Body of pancreas (tissue), 4 donors: ENCODE measurements around the gene SLC23A2. TPM values are rescaled to one million over a fixed set of nuclear protein-coding genes. Genes with fewer than 3 reads are reported as not detected.
"Not testable (repeated sequence)": the region's sequence is repeated elsewhere in the genome, so short reads cannot be mapped to it uniquely, and the experiment has no call there.

Experiments used
- ATAC-seq: fragments of 150-250 bp; one replicate; pipeline ENCODE4 v1.9.1; 2016
- DNase-seq, 4 donors: peaks; one replicate each; pipeline ENCODE4 v3.0.0-alpha.2; 2019
- H3K27ac ChIP-seq, 4 donors: fragments of 200-600 bp; sonication (generic); 1 replicate in 3 of 4; 2 replicates in 1 of 4; pipeline versions ENCODE4 v1.5.1 to v1.6.1; 2016 to 2019; ENCODE audit warnings: mild to moderate bottlenecking in 1 of 4, mixed read lengths in 1 of 4, moderate library complexity in 1 of 4
- H3K27me3 ChIP-seq, 2 donors: fragments of 200-600 bp; sonication (generic); one replicate each; pipeline ENCODE4 v1.6.0; 2016; ENCODE audit warnings: mild to moderate bottlenecking in 1 of 2
- H3K36me3 ChIP-seq, 2 donors: fragments of 200-600 bp; sonication (generic); replicated peaks in 1 of 2; 2 replicates each; pipeline ENCODE4 v1.5.1; 2016; ENCODE audit warnings: low read depth in 2 of 2; ENCODE audit not compliant: insufficient read depth in 1 of 2
- H3K4me1 ChIP-seq: fragments of 200-600 bp; sonication (generic); one replicate; pipeline ENCODE4 v1.6.0; 2016
- H3K4me3 ChIP-seq, 2 donors: fragments of 200-600 bp; sonication (generic); 1 replicate in 1 of 2; 2 replicates in 1 of 2; pipeline ENCODE4 v1.5.1; 2016 to 2019
- H3K9me3 ChIP-seq, 3 donors: fragments of 200-600 bp; sonication (generic); 1 replicate in 2 of 3; 2 replicates in 1 of 3; pipeline ENCODE4 v1.5.1; 2016
- CTCF ChIP-seq, 7 experiments: fragments of 450-650 bp in 4 of 7; fragments of 200-600 bp in 3 of 7; sonication (generic) in 3 of 7; IDR thresholded peaks; one replicate each; pipeline ENCODE4 v1.5.1; 2016 to 2019; ENCODE audit warnings: antibody characterized with exemption in 7 of 7
- POLR2A ChIP-seq, 3 donors: fragments of 450-650 bp; IDR thresholded peaks; one replicate each; pipeline ENCODE4 v1.6.1; 2016; ENCODE audit warnings: antibody characterized with exemption in 3 of 3, mild to moderate bottlenecking in 2 of 3
- WGBS, 2 donors: methylation state at CpG; one replicate each; pipeline ENCODE4 v1.1.5; 2017; 5-methylcytosine and 5-hydroxymethylcytosine counted together
- intact Hi-C: fragments of 100-400 bp; cut with DNase I; formaldehyde crosslinking; loops from one replicate; pipeline ENCODE4 v1.15.1; 2023
- total RNA-seq, 2 donors: library from RNA; depleted of rRNA; stranded (reverse); fragments of >200 nt; gene quantifications; one replicate each; pipeline ENCODE4 v1.1.0, GENCODE V29; 2016

The SLC23A2 gene
- total RNA-seq, 2 donors from 2014 or later: 12.2 TPM

- no peak for ATAC-seq
- TF ChIP-seq POLR2A (IDR thresholded peaks at IDR 0.05) (no peak), CTCF (IDR thresholded peaks at IDR 0.05) (no peak)
- intact Hi-C loops: no loop called here
Observed at GRCh38 chr20:4924032-4924431, 77.3 kb downstream of the SLC23A2 start.

GRCh38 chr20:4922186-4922585 lies 79.1 kb downstream of the SLC23A2 start:
- WGBS, 2 donors: 90 to 96% methylated on average over 3 to 4 of the region's 4 CpGs
- Histone ChIP-seq H3K9me3 (no peaks in the 10 kb centered on the region), H3K27me3 (no peaks in the 10 kb centered on the region), H3K4me3 (no peak overlapping the region), H3K4me1 (peaks cover 20% of the 10 kb centered on the region), H3K36me3 (no peaks in the 10 kb centered on the region), H3K27ac (no peak overlapping the region)
- TF ChIP-seq CTCF (IDR thresholded peaks at IDR 0.05): no peak
- TF ChIP-seq POLR2A (IDR thresholded peaks at IDR 0.05): no peak
- intact Hi-C loops: no loop called here
- ATAC-seq: no peak
- DNase-seq: no peak

More at GRCh38 chr20:4924032-4924431, 77.3 kb downstream of the SLC23A2 start:
- H3K4me3 ChIP-seq: no peak overlapping the region
- WGBS, 2 donors: 91 to 95% methylated on average over 6 of the region's 6 CpGs
- no peaks in the 10 kb centered on the region for H3K27me3 ChIP-seq
- H3K4me1 ChIP-seq: peaks cover 6% of the 10 kb centered on the region
- DNase-seq: no peak
- no peaks in the 10 kb centered on the region for H3K36me3 ChIP-seq
- H3K27ac ChIP-seq: no peak overlapping the region
- no peaks in the 10 kb centered on the region for H3K9me3 ChIP-seq

DNA sequence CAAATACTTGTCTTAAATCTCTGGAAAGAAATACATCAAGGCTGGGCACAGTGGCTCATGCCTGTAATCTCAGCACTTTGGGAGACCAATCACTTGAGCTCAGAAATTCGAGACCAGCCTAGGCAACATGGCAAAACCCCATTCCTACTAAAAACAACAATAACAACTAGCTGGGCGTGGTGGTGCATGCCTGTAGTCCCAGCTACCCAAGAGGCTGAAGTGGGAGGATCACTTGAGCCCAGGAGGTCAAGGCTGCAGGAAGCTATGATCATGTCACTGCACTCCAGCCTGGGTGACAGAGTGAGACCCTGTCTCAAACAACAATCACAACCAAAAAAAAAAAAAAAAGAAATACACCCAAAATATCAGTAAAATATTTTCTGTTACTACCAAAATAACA lies 80.0 kb downstream of the SLC23A2 start:
- intact Hi-C loops, H3K27ac ChIP-seq, H3K9me3 ChIP-seq, H3K4me3 ChIP-seq, H3K27me3 ChIP-seq, DNase-seq, ATAC-seq, H3K36me3 ChIP-seq: not testable (repeated sequence)
- H3K4me1 ChIP-seq: peaks cover 25% of the 10 kb centered on the region
- WGBS, 2 donors: 92 to 93% methylated on average over 2 of the region's 2 CpGs

GRCh38 chr20:4920655-4921054 lies 80.7 kb downstream of the SLC23A2 start:
- no peak for TF ChIP-seq POLR2A (IDR thresholded peaks at IDR 0.05)
- TF ChIP-seq CTCF (IDR thresholded peaks at IDR 0.05): no peak
- DNase-seq: no peak

DNA sequence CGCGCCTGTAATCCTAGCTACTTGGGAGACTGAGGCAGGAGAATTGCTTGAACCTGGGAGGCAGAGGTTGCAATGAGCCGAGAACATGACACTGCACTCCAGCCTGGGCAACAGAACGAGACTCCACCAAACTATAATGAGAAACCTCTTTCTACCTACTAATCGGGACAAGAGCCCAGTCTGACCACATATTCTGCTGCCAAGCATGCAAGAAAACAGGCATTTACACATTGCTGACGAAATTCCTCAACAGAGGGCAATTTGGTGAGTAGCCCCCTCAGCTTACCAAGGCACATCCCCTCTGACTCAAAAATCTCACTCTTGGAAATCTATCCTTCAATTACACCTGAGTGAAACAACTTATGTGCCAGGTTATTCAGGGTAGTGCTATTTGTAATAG lies 81.2 kb downstream of the SLC23A2 start:
- H3K36me3 ChIP-seq: no peaks in the 10 kb centered on the region
- intact Hi-C loops: no loop called here
- no peaks in the 10 kb centered on the region for H3K9me3 ChIP-seq
- 94 to 100% methylated on average over 6 of the region's 6 CpGs for WGBS, 2 donors
- H3K4me3 ChIP-seq: no peak overlapping the region
- H3K27ac ChIP-seq: no peak overlapping the region
- H3K4me1 ChIP-seq: peaks cover 19% of the 10 kb centered on the region
- DNase-seq: no peak
- no peaks in the 10 kb centered on the region for H3K27me3 ChIP-seq
- no peak for TF ChIP-seq POLR2A (IDR thresholded peaks at IDR 0.05)
- TF ChIP-seq CTCF (IDR thresholded peaks at IDR 0.05): no peak
- ATAC-seq: no peak

More at GRCh38 chr20:4920655-4921054, 80.7 kb downstream of the SLC23A2 start:
- no peak for ATAC-seq
- Histone ChIP-seq H3K9me3 (no peaks in the 10 kb centered on the region), H3K27me3 (no peaks in the 10 kb centered on the region), H3K4me3 (no peak overlapping the region), H3K4me1 (peaks cover 22% of the 10 kb centered on the region), H3K36me3 (no peaks in the 10 kb centered on the region), H3K27ac (no peak overlapping the region)
- WGBS, 2 donors: 76 to 94% methylated on average over 2 to 3 of the region's 3 CpGs
- intact Hi-C loops: no loop called here
